ENCODE measurements around the gene WRAP73. TPM values are rescaled to one million over a fixed set of nuclear protein-coding genes. Genes with fewer than 3 reads are reported as not detected.

The WRAP73 gene
- total RNA-seq, 1 experiment from 2014 or later, result 51.4 TPM

DNA sequence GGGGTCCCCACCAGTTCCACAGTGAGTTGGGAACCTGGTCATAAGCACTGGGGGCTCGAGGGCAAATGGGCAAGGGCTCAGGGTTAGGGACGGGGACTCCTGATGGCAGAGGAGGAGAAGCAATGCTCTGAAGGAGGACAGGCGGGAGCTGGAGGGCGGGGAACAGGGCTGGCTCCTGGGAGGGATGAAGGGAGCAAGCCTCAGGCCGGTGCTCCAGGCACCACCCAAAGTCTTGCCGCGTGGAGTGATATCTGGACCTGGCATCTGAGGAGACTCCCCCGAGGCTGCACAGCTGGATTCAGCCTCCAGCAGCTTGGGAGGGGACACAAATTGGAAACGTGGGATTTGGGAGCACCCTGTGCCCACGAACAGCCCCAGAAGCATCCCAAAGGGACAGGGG, 49.5 kb downstream of the WRAP73 start:
- TF ChIP-seq, protein P1, sequence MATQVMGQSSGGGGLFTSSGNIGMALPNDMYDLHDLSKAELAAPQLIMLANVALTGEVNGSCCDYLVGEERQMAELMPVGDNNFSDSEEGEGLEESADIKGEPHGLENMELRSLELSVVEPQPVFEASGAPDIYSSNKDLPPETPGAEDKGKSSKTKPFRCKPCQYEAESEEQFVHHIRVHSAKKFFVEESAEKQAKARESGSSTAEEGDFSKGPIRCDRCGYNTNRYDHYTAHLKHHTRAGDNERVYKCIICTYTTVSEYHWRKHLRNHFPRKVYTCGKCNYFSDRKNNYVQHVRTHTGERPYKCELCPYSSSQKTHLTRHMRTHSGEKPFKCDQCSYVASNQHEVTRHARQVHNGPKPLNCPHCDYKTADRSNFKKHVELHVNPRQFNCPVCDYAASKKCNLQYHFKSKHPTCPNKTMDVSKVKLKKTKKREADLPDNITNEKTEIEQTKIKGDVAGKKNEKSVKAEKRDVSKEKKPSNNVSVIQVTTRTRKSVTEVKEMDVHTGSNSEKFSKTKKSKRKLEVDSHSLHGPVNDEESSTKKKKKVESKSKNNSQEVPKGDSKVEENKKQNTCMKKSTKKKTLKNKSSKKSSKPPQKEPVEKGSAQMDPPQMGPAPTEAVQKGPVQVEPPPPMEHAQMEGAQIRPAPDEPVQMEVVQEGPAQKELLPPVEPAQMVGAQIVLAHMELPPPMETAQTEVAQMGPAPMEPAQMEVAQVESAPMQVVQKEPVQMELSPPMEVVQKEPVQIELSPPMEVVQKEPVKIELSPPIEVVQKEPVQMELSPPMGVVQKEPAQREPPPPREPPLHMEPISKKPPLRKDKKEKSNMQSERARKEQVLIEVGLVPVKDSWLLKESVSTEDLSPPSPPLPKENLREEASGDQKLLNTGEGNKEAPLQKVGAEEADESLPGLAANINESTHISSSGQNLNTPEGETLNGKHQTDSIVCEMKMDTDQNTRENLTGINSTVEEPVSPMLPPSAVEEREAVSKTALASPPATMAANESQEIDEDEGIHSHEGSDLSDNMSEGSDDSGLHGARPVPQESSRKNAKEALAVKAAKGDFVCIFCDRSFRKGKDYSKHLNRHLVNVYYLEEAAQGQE (IDR thresholded peaks at IDR 0.05; ENCODE audit: low read depth), result no peak
- no peak for TF ChIP-seq POLR2A (IDR thresholded peaks at IDR 0.05; ENCODE audit: borderline replicate concordance, extremely low read depth, insufficient read depth, insufficient read length)
- TF ChIP-seq POLR2AphosphoS5 (IDR thresholded peaks at IDR 0.05; ENCODE audit: low read depth, low read length), result no peak
- no peak for TF ChIP-seq EGR1 (IDR thresholded peaks at IDR 0.05; ENCODE audit: low read depth)
- Histone ChIP-seq H3K27me3 (ENCODE audit: insufficient read depth, low read length) (no peaks in the 10 kb centered on the region), H3K36me3 (ENCODE audit: control insufficient read depth in 1 of 2, insufficient read depth in 2 of 2, low read length in 2 of 2) (no peaks in the 10 kb centered on the region), H2AFZ (ENCODE audit: low read depth, low read length, poor library complexity, severe bottlenecking) (no peak overlapping the region), H3K79me2 (ENCODE audit: insufficient read depth, low read length) (no peaks in the 10 kb centered on the region), H3K9me2 (ENCODE audit: insufficient read depth) (no peaks in the 10 kb centered on the region), H4K20me1 (ENCODE audit: insufficient read depth) (no peaks in the 10 kb centered on the region), H3K9me3 (ENCODE audit: control insufficient read depth in 1 of 2, insufficient read depth in 1 of 2, low read depth in 1 of 2, low read length in 2 of 2) (no peaks in the 10 kb centered on the region), H3K27ac (ENCODE audit: low read depth, low read length) (no peak overlapping the region), H3K4me3 (replicated peaks in 1 of 2; ENCODE audit: low read depth in 1 of 2, low read length in 2 of 2) (no peak overlapping the region), H3K4me2 (ENCODE audit: low read length) (no peak overlapping the region), H3K9ac (ENCODE audit: low read length) (no peak overlapping the region), H3K4me1 (ENCODE audit: control insufficient read depth in 1 of 2, insufficient read depth in 2 of 2, low read length in 2 of 2) (peaks cover 0 to 13% of the 10 kb centered on the region in 2 experiments; a peak in 2 of 4 replicates)
- ChIA-PET POLR2A (no interaction called here), RAD21 (ENCODE audit: low non-redundant PET in 1 of 2, low total read pairs in 2 of 2, uncharacterized antibody in 2 of 2, unreplicated experiment in 2 of 2) (no interaction called here), CTCF (interaction anchor here (0.8 kb wide), 1 partner anchor 9 kb away, joined by 4 read pairs; no protein-coding TSS in a partner anchor)
- ATAC-seq, result no peak
- no peak for DNase-seq (ENCODE audit: low read depth, low spot score)
- intact Hi-C loops (cut with micrococcal nuclease), result loop anchor here (10.0 kb wide), 1 partner anchor 1016 kb away; the partner anchor contains the start of gene PRXL2B
- no TSS peak for BruUV-seq (replicated peaks)

DNA sequence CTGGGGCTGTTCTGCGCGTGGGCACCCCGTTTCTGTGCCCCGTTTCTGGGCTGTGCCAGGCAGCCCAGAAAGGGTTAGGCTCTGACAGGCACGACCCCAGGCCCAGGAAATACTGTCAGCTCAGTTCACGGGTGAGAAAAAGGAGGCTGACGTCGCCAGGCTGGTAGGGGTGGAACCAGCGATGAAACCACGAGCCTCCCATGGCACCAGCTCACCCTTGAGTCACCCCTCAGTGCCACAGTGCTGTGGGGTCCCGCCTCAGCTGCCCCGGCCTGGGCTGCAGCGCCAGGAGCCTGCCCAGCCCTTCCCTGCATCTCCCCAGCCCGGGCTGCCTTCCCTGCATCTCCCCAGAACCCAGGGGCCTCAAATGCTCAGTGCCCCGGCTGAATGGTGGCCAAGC, 50.1 kb downstream of the WRAP73 start:
- Histone ChIP-seq H4K20me1 (ENCODE audit: insufficient read depth) (no peaks in the 10 kb centered on the region), H3K27ac (ENCODE audit: low read depth, low read length) (no peak overlapping the region), H3K36me3 (ENCODE audit: control insufficient read depth in 1 of 2, insufficient read depth in 2 of 2, low read length in 2 of 2) (no peaks in the 10 kb centered on the region), H2AFZ (ENCODE audit: low read depth, low read length, poor library complexity, severe bottlenecking) (no peak overlapping the region), H3K4me3 (replicated peaks in 1 of 2; ENCODE audit: low read depth in 1 of 2, low read length in 2 of 2) (no peak overlapping the region), H3K4me1 (ENCODE audit: control insufficient read depth in 1 of 2, insufficient read depth in 2 of 2, low read length in 2 of 2) (peaks cover 0 to 8% of the 10 kb centered on the region in 2 experiments; a peak in 2 of 4 replicates), H3K4me2 (ENCODE audit: low read length) (no peak overlapping the region), H3K9me2 (ENCODE audit: insufficient read depth) (no peaks in the 10 kb centered on the region), H3K27me3 (ENCODE audit: insufficient read depth, low read length) (no peaks in the 10 kb centered on the region), H3K9ac (ENCODE audit: low read length) (no peak overlapping the region), H3K9me3 (ENCODE audit: control insufficient read depth in 1 of 2, insufficient read depth in 1 of 2, low read depth in 1 of 2, low read length in 2 of 2) (no peaks in the 10 kb centered on the region), H3K79me2 (ENCODE audit: insufficient read depth, low read length) (no peaks in the 10 kb centered on the region)
- no peak for DNase-seq (ENCODE audit: low read depth, low spot score)
- CTCF ChIA-PET, result interaction anchor here (0.8 to 1.2 kb wide), 2 partner anchors 9 to 19 kb away, joined by 3 to 4 read pairs; no protein-coding TSS in a partner anchor
- intact Hi-C loops (cut with micrococcal nuclease), result loop anchor here (10.0 kb wide), 1 partner anchor 1015 kb away; the partner anchor contains the start of gene PRXL2B
- no peak for ATAC-seq
- no peak for TF ChIP-seq CEBPB (IDR thresholded peaks at IDR 0.05; ENCODE audit: low read depth)
- no peak for TF ChIP-seq POLR2A (IDR thresholded peaks at IDR 0.05; ENCODE audit: borderline replicate concordance, extremely low read depth, insufficient read depth, insufficient read length)
- no peak for TF ChIP-seq ZNF274 (IDR thresholded peaks at IDR 0.05; ENCODE audit: low read depth, low read length)
- no peak for TF ChIP-seq ELF1 (IDR thresholded peaks at IDR 0.05; ENCODE audit: borderline replicate concordance, low read depth)
- no peak for TF ChIP-seq EGR1 (IDR thresholded peaks at IDR 0.05; ENCODE audit: low read depth)
- no peak for TF ChIP-seq CBX3 (IDR thresholded peaks at IDR 0.05; ENCODE audit: low read depth)
- TF ChIP-seq CTCF (IDR thresholded peaks at IDR 0.05 in 2 of 3, conservative IDR thresholded peaks at IDR 0.05 in 1 of 3; ENCODE audit: borderline replicate concordance in 1 of 3, insufficient read depth in 1 of 3, low read depth in 2 of 3, low read length in 2 of 3), result no peak
- TF ChIP-seq JUND (IDR thresholded peaks at IDR 0.05), result no peak
- TF ChIP-seq, protein P2, sequence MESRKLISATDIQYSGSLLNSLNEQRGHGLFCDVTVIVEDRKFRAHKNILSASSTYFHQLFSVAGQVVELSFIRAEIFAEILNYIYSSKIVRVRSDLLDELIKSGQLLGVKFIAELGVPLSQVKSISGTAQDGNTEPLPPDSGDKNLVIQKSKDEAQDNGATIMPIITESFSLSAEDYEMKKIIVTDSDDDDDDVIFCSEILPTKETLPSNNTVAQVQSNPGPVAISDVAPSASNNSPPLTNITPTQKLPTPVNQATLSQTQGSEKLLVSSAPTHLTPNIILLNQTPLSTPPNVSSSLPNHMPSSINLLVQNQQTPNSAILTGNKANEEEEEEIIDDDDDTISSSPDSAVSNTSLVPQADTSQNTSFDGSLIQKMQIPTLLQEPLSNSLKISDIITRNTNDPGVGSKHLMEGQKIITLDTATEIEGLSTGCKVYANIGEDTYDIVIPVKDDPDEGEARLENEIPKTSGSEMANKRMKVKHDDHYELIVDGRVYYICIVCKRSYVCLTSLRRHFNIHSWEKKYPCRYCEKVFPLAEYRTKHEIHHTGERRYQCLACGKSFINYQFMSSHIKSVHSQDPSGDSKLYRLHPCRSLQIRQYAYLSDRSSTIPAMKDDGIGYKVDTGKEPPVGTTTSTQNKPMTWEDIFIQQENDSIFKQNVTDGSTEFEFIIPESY (IDR thresholded peaks at IDR 0.05; ENCODE audit: extremely low read depth, insufficient replicate concordance, low read length), result no peak
- TF ChIP-seq, protein P3, sequence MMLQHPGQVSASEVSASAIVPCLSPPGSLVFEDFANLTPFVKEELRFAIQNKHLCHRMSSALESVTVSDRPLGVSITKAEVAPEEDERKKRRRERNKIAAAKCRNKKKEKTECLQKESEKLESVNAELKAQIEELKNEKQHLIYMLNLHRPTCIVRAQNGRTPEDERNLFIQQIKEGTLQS (IDR thresholded peaks at IDR 0.05), result no peak
- RAD21 ChIA-PET (ENCODE audit: low non-redundant PET in 1 of 2, low total read pairs in 2 of 2, uncharacterized antibody in 2 of 2, unreplicated experiment in 2 of 2), result no interaction called here
- POLR2A ChIA-PET, result no interaction called here
- BruUV-seq (replicated peaks), result no TSS peak
